ENCODE results near the gene NAV3. TPM values are rescaled to one million over a fixed set of nuclear protein-coding genes. Genes with fewer than 3 reads are reported as not detected.

NAV3 gene
- total RNA-seq, 1 donor from 2014 or later: 8.1 TPM

DNA sequence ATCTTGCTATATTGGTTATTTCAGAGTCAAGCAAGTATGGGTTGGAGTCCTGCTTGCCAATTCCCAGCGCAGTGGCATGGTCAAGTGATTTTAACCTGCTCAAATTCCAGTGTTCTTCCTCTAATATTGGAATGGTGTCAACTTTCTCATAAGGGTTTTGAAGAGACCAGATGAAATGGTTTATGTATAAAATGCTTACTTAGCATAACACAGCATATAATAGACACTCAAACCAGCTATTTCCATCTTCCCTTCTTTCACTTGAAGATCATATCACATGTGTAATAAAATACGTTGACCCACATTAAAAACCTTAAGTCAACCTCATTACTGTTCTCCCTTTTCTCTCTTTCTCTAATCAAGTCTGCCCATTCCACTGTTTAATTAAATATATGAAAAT, 144.0 kb downstream of the NAV3 start:
- TF ChIP-seq, protein P1, sequence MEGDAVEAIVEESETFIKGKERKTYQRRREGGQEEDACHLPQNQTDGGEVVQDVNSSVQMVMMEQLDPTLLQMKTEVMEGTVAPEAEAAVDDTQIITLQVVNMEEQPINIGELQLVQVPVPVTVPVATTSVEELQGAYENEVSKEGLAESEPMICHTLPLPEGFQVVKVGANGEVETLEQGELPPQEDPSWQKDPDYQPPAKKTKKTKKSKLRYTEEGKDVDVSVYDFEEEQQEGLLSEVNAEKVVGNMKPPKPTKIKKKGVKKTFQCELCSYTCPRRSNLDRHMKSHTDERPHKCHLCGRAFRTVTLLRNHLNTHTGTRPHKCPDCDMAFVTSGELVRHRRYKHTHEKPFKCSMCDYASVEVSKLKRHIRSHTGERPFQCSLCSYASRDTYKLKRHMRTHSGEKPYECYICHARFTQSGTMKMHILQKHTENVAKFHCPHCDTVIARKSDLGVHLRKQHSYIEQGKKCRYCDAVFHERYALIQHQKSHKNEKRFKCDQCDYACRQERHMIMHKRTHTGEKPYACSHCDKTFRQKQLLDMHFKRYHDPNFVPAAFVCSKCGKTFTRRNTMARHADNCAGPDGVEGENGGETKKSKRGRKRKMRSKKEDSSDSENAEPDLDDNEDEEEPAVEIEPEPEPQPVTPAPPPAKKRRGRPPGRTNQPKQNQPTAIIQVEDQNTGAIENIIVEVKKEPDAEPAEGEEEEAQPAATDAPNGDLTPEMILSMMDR (IDR thresholded peaks at IDR 0.05): no peak
- H3K4me1 Mint-ChIP-seq (ENCODE audit: unreplicated experiment): peaks cover 10% of the 10 kb centered on the region
- no peak overlapping the region for H3K27ac Mint-ChIP-seq (ENCODE audit: unreplicated experiment)
- peaks cover 8% of the 10 kb centered on the region for H3K9me3 Mint-ChIP-seq (ENCODE audit: unreplicated experiment)
- H3K27me3 Mint-ChIP-seq (ENCODE audit: unreplicated experiment): no peaks in the 10 kb centered on the region
- H3K4me3 Mint-ChIP-seq (ENCODE audit: unreplicated experiment): no peak overlapping the region
- no peak for DNase-seq (ENCODE audit: extremely low spot score, unreplicated experiment)
- H3K36me3 Mint-ChIP-seq (ENCODE audit: unreplicated experiment): no peaks in the 10 kb centered on the region

DNA sequence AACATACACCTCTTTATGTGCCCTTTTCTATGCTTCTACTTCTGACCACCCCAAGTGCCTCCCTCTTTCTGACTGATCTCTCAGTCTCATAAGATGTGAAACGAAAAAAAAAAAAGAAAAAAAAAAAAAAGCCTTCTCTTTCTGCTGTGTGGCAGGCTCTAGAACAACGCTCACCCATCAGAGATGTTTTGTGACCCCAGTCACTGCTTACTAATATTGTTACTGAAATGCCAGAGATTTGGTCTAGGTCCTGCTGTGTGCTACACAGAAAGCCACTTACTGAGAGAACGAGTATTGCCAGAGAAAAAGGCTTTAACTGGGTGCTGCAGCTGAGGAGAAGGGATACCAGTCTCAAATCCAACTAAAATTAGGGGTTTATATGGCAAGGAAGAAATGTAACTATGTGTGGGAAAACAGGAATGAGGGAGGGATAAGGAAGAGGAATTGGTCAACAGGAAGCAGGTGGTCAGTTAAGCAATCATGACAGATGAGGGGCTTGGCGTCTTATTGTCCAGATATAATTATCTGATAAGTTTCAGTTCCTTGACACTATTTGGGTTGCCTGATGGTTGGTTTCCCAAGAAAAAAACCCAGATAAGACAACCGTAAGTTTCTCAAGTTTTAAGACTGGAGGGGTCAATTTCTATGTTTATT, 149.0 kb downstream of the NAV3 start:
- Mint-ChIP-seq H3K9me3 (ENCODE audit: unreplicated experiment) (peaks cover 8% of the 10 kb centered on the region), H3K4me3 (ENCODE audit: unreplicated experiment) (no peak overlapping the region), H3K36me3 (ENCODE audit: unreplicated experiment) (no peaks in the 10 kb centered on the region), H3K4me1 (ENCODE audit: unreplicated experiment) (peaks cover 20% of the 10 kb centered on the region), H3K27me3 (ENCODE audit: unreplicated experiment) (no peaks in the 10 kb centered on the region), H3K27ac (ENCODE audit: unreplicated experiment) (no peak overlapping the region)
- DNase-seq (ENCODE audit: extremely low spot score, unreplicated experiment): no peak
- TF ChIP-seq, protein P1 (IDR thresholded peaks at IDR 0.05): no peak

DNA sequence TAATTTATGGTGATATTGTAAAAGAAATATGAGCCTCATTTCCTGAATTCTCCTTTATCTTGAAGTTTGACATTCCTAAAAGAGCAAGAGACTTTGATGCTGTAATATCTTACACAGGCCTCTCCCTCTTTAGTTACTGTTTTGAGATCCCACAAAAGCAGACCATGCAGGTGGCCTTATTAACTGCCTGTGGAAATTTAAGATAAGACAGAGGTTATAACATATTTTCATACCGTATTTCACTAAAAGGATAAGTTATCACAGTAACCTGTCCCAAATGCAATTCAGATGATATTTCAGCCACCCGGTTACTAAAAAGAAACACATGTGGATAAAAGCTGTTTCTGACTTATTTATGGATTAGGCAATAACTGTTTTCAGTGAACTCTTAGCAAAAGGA, 150.1 kb downstream of the NAV3 start:
- Mint-ChIP-seq H3K27ac (ENCODE audit: unreplicated experiment) (no peak overlapping the region), H3K4me3 (ENCODE audit: unreplicated experiment) (no peak overlapping the region), H3K27me3 (ENCODE audit: unreplicated experiment) (no peaks in the 10 kb centered on the region), H3K9me3 (ENCODE audit: unreplicated experiment) (peaks cover 5% of the 10 kb centered on the region), H3K4me1 (ENCODE audit: unreplicated experiment) (peaks cover 25% of the 10 kb centered on the region), H3K36me3 (ENCODE audit: unreplicated experiment) (no peaks in the 10 kb centered on the region)
- TF ChIP-seq, protein P1 (IDR thresholded peaks at IDR 0.05): no peak
- no peak for DNase-seq (ENCODE audit: extremely low spot score, unreplicated experiment)

DNA sequence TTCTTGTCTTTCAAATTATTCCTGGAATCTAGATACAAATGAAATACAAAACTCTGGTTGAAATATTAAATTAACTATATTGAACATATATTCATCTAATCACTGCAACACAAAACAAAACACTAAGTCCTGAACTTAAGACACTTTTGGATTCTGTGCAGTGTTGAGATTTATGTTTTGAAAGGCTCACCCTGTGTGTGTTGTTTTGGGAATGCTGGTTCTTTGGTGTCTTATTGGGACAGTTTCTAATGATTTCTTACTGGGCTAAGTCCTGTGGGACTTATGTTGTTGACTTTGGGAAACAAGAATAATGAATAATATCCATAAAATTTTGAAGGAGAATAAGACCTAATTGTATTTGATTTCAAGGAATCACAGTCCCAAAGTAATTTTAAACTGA, 153.2 kb downstream of the NAV3 start:
- Mint-ChIP-seq H3K27me3 (ENCODE audit: unreplicated experiment) (no peaks in the 10 kb centered on the region), H3K27ac (ENCODE audit: unreplicated experiment) (no peak overlapping the region), H3K4me3 (ENCODE audit: unreplicated experiment) (no peak overlapping the region), H3K9me3 (ENCODE audit: unreplicated experiment) (no peaks in the 10 kb centered on the region), H3K36me3 (ENCODE audit: unreplicated experiment) (no peaks in the 10 kb centered on the region), H3K4me1 (ENCODE audit: unreplicated experiment) (peaks cover 43% of the 10 kb centered on the region)
- DNase-seq (ENCODE audit: extremely low spot score, unreplicated experiment): no peak
- TF ChIP-seq, protein P1 (IDR thresholded peaks at IDR 0.05): no peak

DNA sequence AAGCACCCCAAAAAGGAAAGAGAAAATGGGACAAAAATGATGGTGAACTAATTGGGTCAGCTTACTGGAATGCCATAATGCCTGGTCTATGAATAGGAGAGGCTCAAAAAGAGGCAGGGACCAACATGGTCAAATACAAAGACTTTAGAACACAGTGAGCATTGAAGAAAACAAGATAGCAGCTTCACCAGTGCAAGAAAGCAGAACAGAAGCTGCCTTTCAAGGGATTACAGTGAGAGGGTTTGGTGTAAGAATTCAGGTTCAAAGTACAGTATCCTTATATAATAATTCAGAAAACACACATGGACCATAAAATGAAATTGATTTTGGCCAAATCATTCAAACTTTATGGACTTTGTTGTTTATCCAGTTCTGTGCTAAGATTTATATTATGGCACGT, 162.1 kb downstream of the NAV3 start:
- H3K36me3 Mint-ChIP-seq (ENCODE audit: unreplicated experiment): peaks cover 2% of the 10 kb centered on the region
- no peak overlapping the region for H3K27ac Mint-ChIP-seq (ENCODE audit: unreplicated experiment)
- H3K27me3 Mint-ChIP-seq (ENCODE audit: unreplicated experiment): no peaks in the 10 kb centered on the region
- DNase-seq (ENCODE audit: extremely low spot score, unreplicated experiment): no peak
- H3K4me3 Mint-ChIP-seq (ENCODE audit: unreplicated experiment): no peak overlapping the region
- peaks cover 9% of the 10 kb centered on the region for H3K9me3 Mint-ChIP-seq (ENCODE audit: unreplicated experiment)
- H3K4me1 Mint-ChIP-seq (ENCODE audit: unreplicated experiment): peaks cover 36% of the 10 kb centered on the region
- TF ChIP-seq, protein P1 (IDR thresholded peaks at IDR 0.05): no peak
